Activated CD8-positive, alpha-beta T cell treated with anti-CD3 and anti-CD28 coated beads for 36 hours (primary cell): Measurements from ENCODE around the gene RBBP4. TPM values are rescaled to one million over a fixed set of nuclear protein-coding genes. Genes with fewer than 3 reads are reported as not detected.

ENCODE experiments used
- ATAC-seq: fragments of 200-7000 bp; cut with Tn5 transposase; one replicate; pipeline ENCODE4 v1.10.0; 2021; ENCODE audit warnings: mild to moderate bottlenecking, moderate library complexity
- CTCF ChIA-PET: fragments of 350-600 bp; sonication (Branson Sonifier 250); formaldehyde crosslinking; loops from one replicate; lab custom pipeline; 2021; ENCODE audit warnings: antibody characterized with exemption; lab: Charles Lee
- POLR2A ChIA-PET: fragments of 350-600 bp; sonication (Branson Sonifier 250); formaldehyde crosslinking; loops from one replicate; lab custom pipeline; 2021; ENCODE audit warnings: antibody characterized with exemption; lab: Charles Lee
- DNase-seq: peaks from one replicate; pipeline ENCODE4 v3.0.0-alpha.2; 2020
- H3K27ac Mint-ChIP-seq: one replicate; pipeline ENCODE4 v1.8.0; 2021; ENCODE audit warnings: mild to moderate bottlenecking, mixed read lengths
- H3K27me3 Mint-ChIP-seq: one replicate; pipeline ENCODE4 v1.8.0; 2021; ENCODE audit warnings: mixed read lengths
- H3K36me3 Mint-ChIP-seq: one replicate; pipeline ENCODE4 v1.8.0; 2021; ENCODE audit warnings: low read depth, mixed read lengths
- H3K4me1 Mint-ChIP-seq: one replicate; pipeline ENCODE4 v1.8.0; 2021; ENCODE audit warnings: low read depth, mixed read lengths
- H3K4me3 Mint-ChIP-seq: one replicate; pipeline ENCODE4 v1.8.0; 2021; ENCODE audit warnings: mild to moderate bottlenecking, moderate library complexity, mixed read lengths
- H3K9me3 Mint-ChIP-seq: one replicate; pipeline ENCODE4 v1.8.0; 2021; ENCODE audit warnings: mixed read lengths
- CTCF ChIP-seq: fragments of 200-600 bp; IDR thresholded peaks from one replicate; pipeline ENCODE4 v1.8.0; 2022; ENCODE audit warnings: antibody characterized with exemption, mild to moderate bottlenecking
- intact Hi-C: fragments of 100-400 bp; cut with micrococcal nuclease; formaldehyde crosslinking; loops from one replicate; pipeline ENCODE4 v1.10.0; 2022
- total RNA-seq, 2 experiments: library from RNA; stranded (reverse); gene quantifications; one replicate each; pipeline ENCODE4 v1.2.3, GENCODE V29; 2021

Gene RBBP4
- total RNA-seq, 2 experiments from 2014 or later, result 308 to 318 TPM

DNA sequence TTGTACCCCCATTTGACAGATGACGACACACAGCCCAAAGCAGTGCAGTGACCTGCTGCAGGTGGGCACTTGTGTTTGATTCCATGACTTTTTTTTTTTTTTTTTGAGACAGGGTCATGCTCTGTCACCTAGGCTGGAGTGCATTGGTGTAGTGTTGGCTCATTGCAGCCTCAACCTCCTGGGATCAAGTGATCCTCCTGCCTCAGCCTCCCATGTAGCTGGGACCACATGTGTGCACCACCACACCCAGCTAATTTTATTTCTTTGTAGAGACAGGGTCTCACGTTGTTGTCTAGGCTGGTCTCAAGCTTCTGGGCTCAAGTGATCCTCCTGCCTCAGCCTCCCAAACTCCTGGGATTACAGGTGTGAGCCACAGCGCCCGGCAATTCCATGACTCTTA lies 66.5 kb downstream of the RBBP4 start:
- H3K36me3 Mint-ChIP-seq, result no peaks in the 10 kb centered on the region
- peaks cover 4% of the 10 kb centered on the region for H3K4me1 Mint-ChIP-seq
- no peak overlapping the region for H3K27ac Mint-ChIP-seq
- ATAC-seq, result no peak
- ChIA-PET CTCF (interaction anchor here (2.0 kb wide), 1 partner anchor 55 kb away, joined by 9 read pairs; no protein-coding TSS in a partner anchor), POLR2A (interaction anchor here (0.6 kb wide), 1 partner anchor 64 kb away, joined by 3 read pairs; no protein-coding TSS in a partner anchor)
- intact Hi-C loops, result loop anchor here (5.0 kb wide), 1 partner anchor 40 kb away; no protein-coding TSS in a partner anchor
- DNase-seq, result no peak
- H3K4me3 Mint-ChIP-seq, result no peak overlapping the region
- H3K27me3 Mint-ChIP-seq, result peaks cover 4% of the 10 kb centered on the region
- no peak for TF ChIP-seq CTCF
- H3K9me3 Mint-ChIP-seq, result no peaks in the 10 kb centered on the region

GRCh38 chr1:32718036-32718435 lies 67.0 kb downstream of the RBBP4 start:
- ATAC-seq (no peak), DNase-seq (no peak)
- Mint-ChIP-seq H3K27ac (no peak overlapping the region), H3K36me3 (no peaks in the 10 kb centered on the region), H3K9me3 (no peaks in the 10 kb centered on the region), H3K4me1 (peaks cover 4% of the 10 kb centered on the region), H3K27me3 (peaks cover 6% of the 10 kb centered on the region), H3K4me3 (no peak overlapping the region)
- CTCF ChIA-PET, result interaction anchor here (2.0 kb wide), 1 partner anchor 55 kb away, joined by 9 read pairs; no protein-coding TSS in a partner anchor
- no peak for TF ChIP-seq CTCF
- POLR2A ChIA-PET, result interaction anchor here (0.6 kb wide), 1 partner anchor 63 kb away, joined by 3 read pairs; no protein-coding TSS in a partner anchor
- intact Hi-C loops, result loop anchor here (5.0 kb wide), 1 partner anchor 39 kb away; no protein-coding TSS in a partner anchor

GRCh38 chr1:32718527-32718926 lies 67.5 kb downstream of the RBBP4 start:
- DNase-seq (no peak), ATAC-seq (no peak)
- intact Hi-C loops, result loop anchor here (5.0 kb wide), 1 partner anchor 39 kb away; no protein-coding TSS in a partner anchor
- no peaks in the 10 kb centered on the region for H3K36me3 Mint-ChIP-seq
- POLR2A ChIA-PET, result no interaction called here
- H3K27ac Mint-ChIP-seq, result no peak overlapping the region
- peaks cover 6% of the 10 kb centered on the region for H3K27me3 Mint-ChIP-seq
- peaks cover 4% of the 10 kb centered on the region for H3K4me1 Mint-ChIP-seq
- no peaks in the 10 kb centered on the region for H3K9me3 Mint-ChIP-seq
- CTCF ChIA-PET, result interaction anchor here (2.0 kb wide), 1 partner anchor 54 kb away, joined by 9 read pairs; no protein-coding TSS in a partner anchor
- no peak for TF ChIP-seq CTCF
- no peak overlapping the region for H3K4me3 Mint-ChIP-seq

GRCh38 chr1:32719681-32720275 lies 68.8 kb downstream of the RBBP4 start:
- ChIA-PET CTCF (interaction anchor here (1.1 to 3.0 kb wide), 2 partner anchors 7 to 199 kb away, joined by 3 to 11 read pairs; no protein-coding TSS in a partner anchor), POLR2A (no interaction called here)
- no peaks in the 10 kb centered on the region for H3K9me3 Mint-ChIP-seq
- peaks cover 6% of the 10 kb centered on the region for H3K27me3 Mint-ChIP-seq
- no peak for DNase-seq
- no peak overlapping the region for H3K4me3 Mint-ChIP-seq
- H3K27ac Mint-ChIP-seq, result no peak overlapping the region
- ATAC-seq, result no peak
- no peak for TF ChIP-seq CTCF
- peaks cover 4% of the 10 kb centered on the region for H3K4me1 Mint-ChIP-seq
- H3K36me3 Mint-ChIP-seq, result no peaks in the 10 kb centered on the region
- intact Hi-C loops, result loop anchor here (5.0 kb wide), 1 partner anchor 38 kb away; no protein-coding TSS in a partner anchor
